ENCODE measurements around the gene THSD4.
A peak's percentile ranks its signal among the peaks of the same experiment; 100 is the strongest.

THSD4 gene

DNA sequence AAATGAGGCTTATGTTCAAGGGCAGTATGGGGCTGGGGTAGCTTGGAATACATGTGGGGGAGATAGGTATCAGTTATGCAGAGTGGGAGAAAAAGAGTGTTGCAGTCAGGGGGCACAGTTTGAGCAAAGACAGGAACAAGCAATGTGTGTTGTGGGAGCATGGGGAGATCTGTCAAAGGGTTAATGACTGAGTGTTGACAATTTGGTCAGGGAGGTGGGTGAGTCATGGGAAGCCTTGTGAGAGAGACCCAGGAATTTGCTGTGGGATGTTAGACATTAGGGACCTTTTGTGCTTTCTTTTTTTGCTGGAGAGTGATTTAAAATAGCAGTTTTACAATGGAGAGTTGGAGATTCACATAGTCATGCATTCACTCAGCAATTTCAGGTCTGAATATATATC lies 473.5 kb downstream of the THSD4 start:
- Histone ChIP-seq H3K36me3 (ENCODE audit: insufficient read depth, insufficient read length, low read length) (no peaks in the 10 kb centered on the region), H3K4me3 (ENCODE audit: insufficient read length, low read depth) (no peak overlapping the region), H3K27me3 (ENCODE audit: insufficient read depth, insufficient read length) (no peaks in the 10 kb centered on the region), H3K9me3 (ENCODE audit: insufficient read depth, low read length) (peaks cover 14% of the 10 kb centered on the region), H3K4me1 (ENCODE audit: insufficient read depth, insufficient read length) (no peaks in the 10 kb centered on the region), H3K9ac (ENCODE audit: insufficient read length, low read depth) (no peak overlapping the region)
- TF ChIP-seq SUZ12 (IDR thresholded peaks at IDR 0.05; ENCODE audit: extremely low read depth, insufficient read depth, insufficient read length), result no peak
- no peak for TF ChIP-seq YY1 (IDR thresholded peaks at IDR 0.05; ENCODE audit: insufficient read depth, insufficient read length)
- no peak for TF ChIP-seq ZNF274 (IDR thresholded peaks at IDR 0.05; ENCODE audit: low read depth, low read length)
- peak; percentile 79 for DNase-seq (ENCODE audit: low read depth, low spot score)

DNA sequence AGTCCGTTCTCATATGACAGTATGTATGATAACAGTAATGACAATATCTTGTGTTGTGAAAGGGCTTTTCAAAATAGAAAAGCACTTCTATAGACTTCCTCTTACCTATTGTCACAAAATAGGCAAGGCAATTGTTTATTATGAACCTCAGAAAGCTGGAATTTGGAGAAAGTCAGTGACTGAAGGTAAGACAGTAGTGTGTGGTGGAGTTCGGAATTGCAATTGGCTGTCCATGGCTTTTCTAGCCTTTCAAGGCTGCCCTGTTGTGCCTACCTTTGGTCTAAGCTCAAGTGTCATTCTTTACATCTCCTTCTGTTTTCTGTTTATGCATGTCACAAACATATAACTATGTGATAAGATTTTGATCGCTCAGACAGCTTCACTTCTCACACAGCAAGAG lies 475.8 kb downstream of the THSD4 start:
- no peak overlapping the region for H3K9ac ChIP-seq (ENCODE audit: insufficient read length, low read depth)
- no peak overlapping the region for H3K4me3 ChIP-seq (ENCODE audit: insufficient read length, low read depth)
- H3K36me3 ChIP-seq (ENCODE audit: insufficient read depth, insufficient read length, low read length), result no peaks in the 10 kb centered on the region
- H3K4me1 ChIP-seq (ENCODE audit: insufficient read depth, insufficient read length), result no peaks in the 10 kb centered on the region
- DNase-seq (ENCODE audit: low read depth, low spot score), result no peak
- no peaks in the 10 kb centered on the region for H3K9me3 ChIP-seq (ENCODE audit: insufficient read depth, low read length)
- TF ChIP-seq ZNF274 (IDR thresholded peaks at IDR 0.05; ENCODE audit: low read depth, low read length) (no peak), YY1 (IDR thresholded peaks at IDR 0.05; ENCODE audit: insufficient read depth, insufficient read length) (no peak), SUZ12 (IDR thresholded peaks at IDR 0.05; ENCODE audit: extremely low read depth, insufficient read depth, insufficient read length) (no peak)
- no peaks in the 10 kb centered on the region for H3K27me3 ChIP-seq (ENCODE audit: insufficient read depth, insufficient read length)

DNA sequence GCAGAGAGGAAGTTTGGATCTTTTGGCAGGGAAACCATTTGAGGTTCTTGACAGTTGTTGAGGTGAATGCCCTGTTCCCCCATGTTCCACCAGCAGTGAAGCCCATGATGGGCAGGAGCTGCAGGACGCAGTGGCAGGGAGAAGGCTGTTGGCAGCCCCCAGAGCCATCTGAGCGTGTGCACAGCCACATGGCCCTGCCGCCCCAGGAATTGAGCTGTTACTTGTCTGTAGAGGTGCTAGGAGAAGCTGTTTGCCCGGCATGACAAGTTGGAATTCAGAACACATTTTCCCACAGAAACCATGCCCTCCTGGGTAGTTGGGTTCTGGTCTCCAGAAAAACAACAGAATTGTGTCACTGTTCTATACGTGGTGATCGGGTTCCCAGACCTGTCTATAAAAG lies 476.9 kb downstream of the THSD4 start:
- no peak for DNase-seq (ENCODE audit: low read depth, low spot score)
- Histone ChIP-seq H3K4me3 (ENCODE audit: insufficient read length, low read depth) (no peak overlapping the region), H3K9ac (ENCODE audit: insufficient read length, low read depth) (no peak overlapping the region), H3K4me1 (ENCODE audit: insufficient read depth, insufficient read length) (no peaks in the 10 kb centered on the region), H3K36me3 (ENCODE audit: insufficient read depth, insufficient read length, low read length) (no peaks in the 10 kb centered on the region), H3K27me3 (ENCODE audit: insufficient read depth, insufficient read length) (no peaks in the 10 kb centered on the region), H3K9me3 (ENCODE audit: insufficient read depth, low read length) (no peaks in the 10 kb centered on the region)
- TF ChIP-seq SUZ12 (IDR thresholded peaks at IDR 0.05; ENCODE audit: extremely low read depth, insufficient read depth, insufficient read length) (no peak), ZNF274 (IDR thresholded peaks at IDR 0.05; ENCODE audit: low read depth, low read length) (no peak), YY1 (IDR thresholded peaks at IDR 0.05; ENCODE audit: insufficient read depth, insufficient read length) (no peak)

DNA sequence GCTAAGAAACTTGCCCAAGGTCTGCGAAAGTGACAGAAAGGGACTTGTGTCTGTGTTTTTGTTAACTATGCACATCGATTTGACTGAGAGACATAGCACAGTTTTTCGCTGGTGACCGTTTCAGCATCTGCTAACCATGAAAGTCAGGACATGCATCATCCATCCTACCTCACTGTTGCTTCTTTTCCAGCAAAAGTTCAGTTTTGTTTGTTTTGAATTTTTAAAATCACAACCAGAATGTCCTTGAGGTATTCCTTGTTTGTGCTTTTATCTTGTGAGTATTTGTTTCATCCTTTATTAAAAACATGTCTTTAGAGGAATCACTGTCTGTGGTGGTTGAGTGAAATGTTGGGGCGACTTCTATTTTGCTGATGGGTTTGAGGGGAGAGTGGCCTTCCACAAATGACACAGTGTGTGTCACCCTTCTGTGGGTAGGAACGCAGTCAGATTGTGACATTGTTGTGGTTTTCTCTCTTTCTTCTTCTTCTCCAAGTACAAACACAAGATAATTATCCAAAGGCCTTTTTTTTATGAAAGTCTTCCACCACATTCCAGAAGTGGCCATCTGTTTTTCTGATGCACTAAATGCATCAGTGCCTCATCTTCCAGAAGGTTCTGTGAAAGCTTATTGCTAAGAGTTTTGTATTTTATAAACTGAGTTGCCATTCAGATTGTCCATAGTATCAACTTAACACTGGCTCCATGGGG lies 480.7 kb downstream of the THSD4 start:
- H3K36me3 ChIP-seq (ENCODE audit: insufficient read depth, insufficient read length, low read length), result no peaks in the 10 kb centered on the region
- no peaks in the 10 kb centered on the region for H3K27me3 ChIP-seq (ENCODE audit: insufficient read depth, insufficient read length)
- H3K9me3 ChIP-seq (ENCODE audit: insufficient read depth, low read length), result no peaks in the 10 kb centered on the region
- no peak overlapping the region for H3K9ac ChIP-seq (ENCODE audit: insufficient read length, low read depth)
- DNase-seq (ENCODE audit: low read depth, low spot score), result no peak
- H3K4me3 ChIP-seq (ENCODE audit: insufficient read length, low read depth), result no peak overlapping the region
- H3K4me1 ChIP-seq (ENCODE audit: insufficient read depth, insufficient read length), result peaks cover 4% of the 10 kb centered on the region
- TF ChIP-seq YY1 (IDR thresholded peaks at IDR 0.05; ENCODE audit: insufficient read depth, insufficient read length) (no peak), SUZ12 (IDR thresholded peaks at IDR 0.05; ENCODE audit: extremely low read depth, insufficient read depth, insufficient read length) (no peak), ZNF274 (IDR thresholded peaks at IDR 0.05; ENCODE audit: low read depth, low read length) (no peak)

DNA sequence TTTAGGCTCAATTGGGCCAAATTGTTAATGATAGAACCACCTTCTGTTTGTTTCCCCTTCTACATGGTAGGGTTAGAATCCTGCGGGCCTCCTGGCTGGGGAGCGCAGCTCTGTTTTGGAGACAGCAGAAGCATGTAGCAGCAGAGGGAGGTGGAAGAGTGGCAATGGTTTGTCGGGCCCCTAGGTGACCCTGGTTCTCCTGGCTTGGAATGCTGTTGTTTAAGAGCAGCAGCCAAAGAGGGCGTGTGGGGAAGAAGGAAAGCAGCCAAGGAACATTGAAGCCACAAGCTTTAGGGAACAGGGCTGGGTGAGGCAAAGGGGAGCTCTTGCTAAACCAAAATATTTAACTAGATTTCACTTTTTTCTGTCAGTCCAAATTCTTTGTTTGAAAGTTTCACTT lies 481.4 kb downstream of the THSD4 start:
- no peaks in the 10 kb centered on the region for H3K9me3 ChIP-seq (ENCODE audit: insufficient read depth, low read length)
- DNase-seq (ENCODE audit: low read depth, low spot score), result no peak
- no peaks in the 10 kb centered on the region for H3K36me3 ChIP-seq (ENCODE audit: insufficient read depth, insufficient read length, low read length)
- TF ChIP-seq ZNF274 (IDR thresholded peaks at IDR 0.05; ENCODE audit: low read depth, low read length), result no peak
- no peak for TF ChIP-seq YY1 (IDR thresholded peaks at IDR 0.05; ENCODE audit: insufficient read depth, insufficient read length)
- TF ChIP-seq SUZ12 (IDR thresholded peaks at IDR 0.05; ENCODE audit: extremely low read depth, insufficient read depth, insufficient read length), result no peak
- H3K27me3 ChIP-seq (ENCODE audit: insufficient read depth, insufficient read length), result no peaks in the 10 kb centered on the region
- no peak overlapping the region for H3K4me3 ChIP-seq (ENCODE audit: insufficient read length, low read depth)
- H3K4me1 ChIP-seq (ENCODE audit: insufficient read depth, insufficient read length), result peaks cover 4% of the 10 kb centered on the region
- no peak overlapping the region for H3K9ac ChIP-seq (ENCODE audit: insufficient read length, low read depth)

DNA sequence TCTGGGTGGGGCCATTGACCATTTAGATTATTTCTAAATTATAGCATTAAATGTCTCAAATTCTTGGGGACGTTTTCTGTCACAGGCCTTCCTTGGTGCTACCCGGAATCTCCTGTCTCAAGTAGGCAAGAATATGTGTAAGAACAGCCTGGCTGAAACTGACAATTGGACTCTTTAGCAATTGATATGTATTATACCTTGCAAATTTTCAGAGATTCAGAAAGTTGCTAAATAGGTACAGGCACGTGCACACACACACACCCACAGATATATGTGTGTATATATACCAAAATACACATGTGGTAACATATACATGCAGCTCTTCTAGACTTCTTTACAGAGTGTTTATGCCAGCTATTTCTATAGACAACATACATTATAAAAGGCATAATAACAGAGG lies 481.9 kb downstream of the THSD4 start:
- Histone ChIP-seq H3K36me3 (ENCODE audit: insufficient read depth, insufficient read length, low read length) (no peaks in the 10 kb centered on the region), H3K27me3 (ENCODE audit: insufficient read depth, insufficient read length) (no peaks in the 10 kb centered on the region), H3K4me1 (ENCODE audit: insufficient read depth, insufficient read length) (peaks cover 4% of the 10 kb centered on the region), H3K4me3 (ENCODE audit: insufficient read length, low read depth) (no peak overlapping the region), H3K9ac (ENCODE audit: insufficient read length, low read depth) (no peak overlapping the region), H3K9me3 (ENCODE audit: insufficient read depth, low read length) (no peaks in the 10 kb centered on the region)
- TF ChIP-seq YY1 (IDR thresholded peaks at IDR 0.05; ENCODE audit: insufficient read depth, insufficient read length) (no peak), SUZ12 (IDR thresholded peaks at IDR 0.05; ENCODE audit: extremely low read depth, insufficient read depth, insufficient read length) (no peak), ZNF274 (IDR thresholded peaks at IDR 0.05; ENCODE audit: low read depth, low read length) (no peak)
- DNase-seq (ENCODE audit: low read depth, low spot score), result no peak

DNA sequence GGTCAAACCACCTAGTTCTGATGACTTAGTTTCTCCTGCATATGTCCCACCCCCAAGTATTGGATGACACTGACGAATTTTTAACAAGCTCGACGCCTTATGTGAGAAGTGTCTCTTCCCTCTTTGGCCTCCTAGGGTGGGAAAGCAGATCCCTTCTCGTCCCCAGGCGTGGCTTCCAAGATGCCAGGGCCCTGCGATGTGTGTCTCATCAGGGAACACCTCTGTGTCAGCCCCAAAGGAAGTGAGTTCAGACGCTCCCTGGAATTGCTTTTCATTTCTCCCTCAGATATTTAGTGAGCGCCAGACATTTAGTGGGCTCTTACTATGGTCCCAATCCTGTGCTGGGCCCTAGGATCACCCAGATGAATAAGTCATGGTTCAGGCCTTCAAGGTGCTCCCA lies 482.4 kb downstream of the THSD4 start:
- no peaks in the 10 kb centered on the region for H3K36me3 ChIP-seq (ENCODE audit: insufficient read depth, insufficient read length, low read length)
- H3K9ac ChIP-seq (ENCODE audit: insufficient read length, low read depth), result no peak overlapping the region
- TF ChIP-seq SUZ12 (IDR thresholded peaks at IDR 0.05; ENCODE audit: extremely low read depth, insufficient read depth, insufficient read length) (no peak), ZNF274 (IDR thresholded peaks at IDR 0.05; ENCODE audit: low read depth, low read length) (no peak)
- no peak overlapping the region for H3K4me3 ChIP-seq (ENCODE audit: insufficient read length, low read depth)
- no peak for DNase-seq (ENCODE audit: low read depth, low spot score)
- H3K9me3 ChIP-seq (ENCODE audit: insufficient read depth, low read length), result no peaks in the 10 kb centered on the region
- no peaks in the 10 kb centered on the region for H3K27me3 ChIP-seq (ENCODE audit: insufficient read depth, insufficient read length)
- H3K4me1 ChIP-seq (ENCODE audit: insufficient read depth, insufficient read length), result peaks cover 4% of the 10 kb centered on the region

Measured in NT2/D1 (cell line).